HepG2 (cell line): ENCODE measurements around the gene TOP2B. TPM values are rescaled to one million over a fixed set of nuclear protein-coding genes. Genes with fewer than 3 reads are reported as not detected.

Experiments
- ATAC-seq: fragments of 200-7000 bp; cut with Tn5 transposase; 3 replicates; pipeline ENCODE4 v1.9.1; 2020; ENCODE audit warnings: mild to moderate bottlenecking, moderate library complexity
- BruUV-seq: library from RNA; stranded (reverse); fragments of 400-500 nt; replicated peaks from 2 replicates; lab custom pipeline; 2021; lab: Mats Ljungman, UMichigan
- CTCF ChIA-PET: fragments of 300-600 bp; formaldehyde crosslinking; extraction: SDS; loops from one replicate; lab custom pipeline; 2021; ENCODE audit warnings: low total read pairs, inconsistent platforms, low intra/inter-chr PET ratio; lab: Yijun Ruan, JAX
- POLR2A ChIA-PET: fragments of 350-600 bp; sonication (Branson Sonifier 250); formaldehyde crosslinking; loops from one replicate; lab custom pipeline; 2020; ENCODE audit warnings: antibody characterized with exemption, inconsistent platforms; lab: Yijun Ruan, JAX
- DNase-seq: peaks from one replicate; pipeline ENCODE4 v3.0.0-alpha.2; 2015; ENCODE audit warnings: low spot score
- FAIRE-seq: peaks from 3 replicates; lab custom pipeline; 2011; peaks lifted over from hg19 to GRCh38; lab: Jason Lieb, UNC
- H2AFZ ChIP-seq: one replicate; pipeline ENCODE4 v1.6.1; 2011; ENCODE audit warnings: low read length, inconsistent platforms
- H3K27ac ChIP-seq: fragments of 300-600 bp; 3 replicates; pipeline ENCODE4 v1.8.0; 2011; ENCODE audit warnings: mixed run types, mild to moderate bottlenecking, mixed read lengths, low read length, inconsistent platforms; ENCODE audit not compliant: insufficient read depth; ENCODE audit errors: extremely low read length
- H3K27me3 ChIP-seq, 2 experiments: fragments of 200-600 bp in 1 of 2; 2 replicates in 1 of 2; 3 replicates in 1 of 2; pipeline versions ENCODE4 v1.6.0 to v1.8.0; 2011; ENCODE audit warnings: low read length in 2 of 2, mild to moderate bottlenecking in 2 of 2, moderate library complexity in 2 of 2, inconsistent platforms in 1 of 2; ENCODE audit not compliant: insufficient read depth in 2 of 2, control insufficient read depth in 1 of 2
- H3K36me3 ChIP-seq, 2 experiments: fragments of 200-600 bp in 1 of 2; replicated peaks in 1 of 2; 2 replicates in 1 of 2; 3 replicates in 1 of 2; pipeline versions ENCODE4 v1.5.1 to v1.8.0; 2011; ENCODE audit warnings: low read length in 2 of 2, inconsistent platforms in 1 of 2; ENCODE audit not compliant: insufficient read depth in 2 of 2, control insufficient read depth in 1 of 2
- H3K4me1 ChIP-seq: 2 replicates; pipeline ENCODE4 v1.5.1; 2012; ENCODE audit warnings: low read length, inconsistent platforms; ENCODE audit not compliant: insufficient read depth
- H3K4me2 ChIP-seq: 2 replicates; pipeline ENCODE4 v1.6.0; 2011; ENCODE audit warnings: low read depth, low read length, inconsistent platforms
- H3K4me3 ChIP-seq, 3 experiments: fragments of 200-600 bp in 1 of 3; sonication (generic), shearing (Covaris generic) in 1 of 3; replicated peaks in 1 of 3; 2 replicates each; pipeline ENCODE4 v1.5.1; 2011 to 2016; ENCODE audit warnings: low read length in 3 of 3, inconsistent platforms in 2 of 3, low read depth in 2 of 3, mild to moderate bottlenecking in 2 of 3, control low read depth in 1 of 3, mixed read lengths in 1 of 3; ENCODE audit not compliant: insufficient read depth in 1 of 3
- H3K79me2 ChIP-seq: one replicate; pipeline ENCODE4 v1.6.1; 2011; ENCODE audit warnings: low read length, inconsistent platforms; ENCODE audit not compliant: insufficient read depth
- H3K9ac ChIP-seq: 2 replicates; pipeline ENCODE4 v1.6.0; 2011; ENCODE audit warnings: mild to moderate bottlenecking, low read depth, low read length, inconsistent platforms; ENCODE audit not compliant: insufficient read depth
- H3K9me3 ChIP-seq: 2 replicates; pipeline ENCODE4 v1.5.1; 2012; ENCODE audit warnings: mild to moderate bottlenecking, low read length
- H4K20me1 ChIP-seq: 2 replicates; pipeline ENCODE4 v1.6.0; 2011; ENCODE audit warnings: inconsistent platforms, mild to moderate bottlenecking, low read length, moderate library complexity; ENCODE audit not compliant: insufficient read depth
- CERS6 ChIP-seq: sonication (generic); formaldehyde crosslinking; IDR thresholded peaks from 2 replicates; pipeline ENCODE4 v1.5.0; 2020; ENCODE audit warnings: missing genetic modification reagents
- MAFK ChIP-seq, 2 experiments: IDR thresholded peaks in 1 of 2; conservative IDR thresholded peaks in 1 of 2; 2 replicates each; pipeline ENCODE4 v1.6.1; 2011; ENCODE audit warnings: improper control_type of control experiment in 2 of 2, low read length in 2 of 2
- STAT5B ChIP-seq: sonication (generic); formaldehyde crosslinking; IDR thresholded peaks from 2 replicates; pipeline ENCODE4 v1.4.0; 2020; ENCODE audit warnings: missing genetic modification reagents
- WGBS: methylation state at CpG from one replicate; pipeline ENCODE4 v1.1.6; 2017; ENCODE audit warnings: low lambda C conversion rate; 5-methylcytosine and 5-hydroxymethylcytosine counted together
- in situ Hi-C: cut with HindIII; loops from 2 replicates; pipeline ENCODE4 v1.10.0; 2017; ENCODE audit warnings: low pct_unique_long_range_greater_than_20kb; ENCODE audit not compliant: extremely low pct_ligation_motif_present
- intact Hi-C: fragments of 100-400 bp; cut with micrococcal nuclease; formaldehyde crosslinking; loops from one replicate; pipeline ENCODE4 v1.10.0; 2022; ENCODE audit not compliant: unreplicated experiment
- polyA plus RNA-seq, 8 experiments: library from polyadenylated mRNA; depleted of rRNA in 3 of 8; stranded (reverse) in 7 of 8; unstranded in 1 of 8; fragments of >200 nt; fragmentation: Illumina TruSeq in 4 of 8; extraction: Trizol in 4 of 8; gene quantifications; 2 replicates each; pipeline versions ENCODE4 v1.2.1 to v1.2.3, GENCODE V29; 2011 to 2016; ENCODE audit warnings: low read depth in 4 of 8, missing spikeins in 1 of 8, mixed read lengths in 1 of 8; ENCODE audit not compliant: insufficient read depth in 1 of 8
- total RNA-seq, 5 experiments: library from RNA; depleted of rRNA; stranded (reverse); fragments of >200 nt; fragmentation: Illumina TruSeq; extraction: Trizol; gene quantifications; 2 replicates each; pipeline ENCODE4 v1.2.3, GENCODE V29; 2016; ENCODE audit warnings: low read depth in 1 of 5

Gene TOP2B
- total and polyA plus RNA-seq, 2 of the 13 experiments (the other 11 are each of a cell fraction or from before 2014, with no cell fraction given) = 27.6 to 88.1 TPM

GRCh38 chr3:25686766-25687165 is 22.1 kb upstream of the TOP2B start:
- H3K79me2 ChIP-seq = no peaks in the 10 kb centered on the region
- 68% methylated on average over 23 of the region's 23 CpGs for WGBS
- ATAC-seq = no peak
- H2AFZ ChIP-seq = no peak overlapping the region
- H3K4me3 ChIP-seq = no peak overlapping the region
- no peaks in the 10 kb centered on the region for H3K36me3 ChIP-seq
- H3K4me1 ChIP-seq = no peaks in the 10 kb centered on the region
- no peaks in the 10 kb centered on the region for H3K9me3 ChIP-seq
- intact Hi-C loops = no loop called here
- in situ Hi-C loops = no loop called here
- no peak overlapping the region for H3K4me2 ChIP-seq
- no peak for DNase-seq
- no TSS peak for BruUV-seq
- FAIRE-seq = no peak
- no peak overlapping the region for H3K9ac ChIP-seq
- POLR2A ChIA-PET = no interaction called here
- no peaks in the 10 kb centered on the region for H4K20me1 ChIP-seq
- TF ChIP-seq STAT5B (CRISPR knock-in tag) = no peak
- H3K27me3 ChIP-seq = 0 out of 5 replicates have a peak, but pooled peaks cover 0 to 1% of the 10 kb centered on the region in 2 experiments
- CTCF ChIA-PET = no interaction called here
- H3K27ac ChIP-seq = no peak overlapping the region

GRCh38 chr3:25683882-25684281 is 19.2 kb upstream of the TOP2B start:
- WGBS = 2% methylated on average over 2 of the region's 2 CpGs
- Histone ChIP-seq H3K27me3 (0 out of 5 replicates have a peak, but pooled peaks cover 0 to 1% of the 10 kb centered on the region in 2 experiments), H3K27ac (no peak overlapping the region), H2AFZ (no peak overlapping the region), H3K9me3 (no peaks in the 10 kb centered on the region), H4K20me1 (no peaks in the 10 kb centered on the region), H3K9ac (no peak overlapping the region), H3K4me3 (no peak overlapping the region), H3K4me2 (no peak overlapping the region), H3K36me3 (no peaks in the 10 kb centered on the region), H3K79me2 (no peaks in the 10 kb centered on the region), H3K4me1 (peaks cover 2% of the 10 kb centered on the region)
- BruUV-seq = no TSS peak
- peak in 1 of 2 experiments; percentile 20; a peak in 1 of 4 replicates for TF ChIP-seq MAFK (conservative IDR thresholded peaks at IDR 0.05 in 1 of 2, IDR thresholded peaks at IDR 0.05 in 1 of 2; ENCODE audit: low read length in 2 of 2)
- no peak for TF ChIP-seq CERS6 (CRISPR knock-in tag)
- in situ Hi-C loops (no loop called here), intact Hi-C loops (no loop called here)
- ATAC-seq (no peak), FAIRE-seq (no peak), DNase-seq (no peak)
- ChIA-PET CTCF (no interaction called here), POLR2A (no interaction called here)
